Ovary (tissue), 10 donors: ENCODE results near the gene CHAMP1. TPM values are rescaled to one million over a fixed set of nuclear protein-coding genes. Genes with fewer than 3 reads are reported as not detected.
A peak's percentile ranks its signal among the peaks of the same experiment; 100 is the strongest.

ENCODE experiments used
- DNase-seq, 5 donors: peaks; one replicate each; pipeline ENCODE4 v3.0.0-alpha.2; 2019 to 2020
- H3K27ac ChIP-seq, 2 donors: fragments of 200-600 bp; one replicate each; pipeline versions ENCODE4 v1.5.1 to v1.8.0; 2019 to 2022
- H3K27me3 ChIP-seq: fragments of 200-600 bp; one replicate; pipeline ENCODE4 v1.8.0; 2022
- H3K36me3 ChIP-seq: fragments of 200-600 bp; sonication (generic); one replicate; pipeline ENCODE4 v1.5.1; 2019
- H3K4me1 ChIP-seq: one replicate; pipeline ENCODE4 v1.8.1; 2013; ENCODE audit warnings: mild to moderate bottlenecking, moderate library complexity; ENCODE audit not compliant: insufficient read depth
- H3K4me3 ChIP-seq: fragments of 200-600 bp; sonication (generic); one replicate; pipeline ENCODE4 v1.5.1; 2017
- H3K9me3 ChIP-seq, 2 donors: fragments of 200-600 bp in 1 of 2; sonication (generic) in 1 of 2; one replicate each; pipeline versions ENCODE4 v1.5.1 to v1.8.1; 2013 to 2019; ENCODE audit warnings: mild to moderate bottlenecking in 1 of 2, moderate library complexity in 1 of 2
- EP300 ChIP-seq: sonication (generic); formaldehyde crosslinking; IDR thresholded peaks from one replicate; pipeline ENCODE4 v1.6.1; 2017; ENCODE audit warnings: antibody characterized with exemption
- POLR2A ChIP-seq: fragments of 450-650 bp; IDR thresholded peaks from one replicate; pipeline ENCODE4 v1.6.1; 2017; ENCODE audit warnings: antibody characterized with exemption, mild to moderate bottlenecking, moderate library complexity
- WGBS, 3 donors: extraction: QIAGEN DNeasy Blood & Tissue Kit in 1 of 3; methylation state at CpG; one replicate each; pipeline versions ENCODE4 v1.1.5 to v1.1.7; 2013 to 2017; 5-methylcytosine and 5-hydroxymethylcytosine counted together
- intact Hi-C, 4 donors: fragments of 100-400 bp; cut with DNase I; formaldehyde crosslinking; loops; one replicate each; pipeline versions ENCODE4 v1.11.0 to v1.15.1; 2022 to 2023
- long read RNA-seq, 3 donors: library from polyadenylated mRNA in 2 of 3; unstranded in 2 of 3; transcript quantifications; one replicate each; pipeline ENCODE4 v2.0.0 and lab custom pipeline, GENCODE V29; 2021 to 2026
- polyA plus RNA-seq, 2 donors: library from polyadenylated mRNA; stranded (reverse); fragments of 200-250 nt in 1 of 2; fragments of 350-450 nt in 1 of 2; fragmentation: Illumina TruSeq in 1 of 2; extraction: RNeasy Lipid Tissue Mini Kit (QIAGEN cat#74804) in 1 of 2; gene quantifications; one replicate each; pipeline ENCODE4 v1.2.3, GENCODE V29; 2013 to 2014
- total RNA-seq, 7 donors: library from RNA; depleted of rRNA in 2 of 7; stranded (reverse); fragments of >200 nt in 2 of 7; fragmentation: NEBNext Ultra II Directional in 3 of 7; extraction: Animal tissue kit (Norgen Biotek cat#: 25700) in 3 of 7; gene quantifications; one replicate each; pipeline versions ENCODE4 v1.1.0 to v1.2.4, GENCODE V29; 2016 to 2023
- TF ChIP-seq, protein P1 (sequence below), 3 donors: fragments of 450-650 bp in 2 of 3; fragments of 200-600 bp in 1 of 3; IDR thresholded peaks; one replicate each; pipeline versions ENCODE4 v1.5.1 to v1.8.0; 2016 to 2022; ENCODE audit warnings: antibody characterized with exemption in 3 of 3, mild to moderate bottlenecking in 1 of 3
- donor health status: DM: no; HTN: no; CAD: no; lungs with moderate emphysema.
- donor health status: DM: no; HTN: no; CAD: no.
- donor health status: Bipolar disorder and iron deficiency.
- donor health status: DM: yes; HTN: yes; CAD: no.
- donor health status: DM: no; HTN: no; CAD: no.
- donor health status: DM: yes; HTN: yes; CAD: no.

The CHAMP1 gene, protein sequence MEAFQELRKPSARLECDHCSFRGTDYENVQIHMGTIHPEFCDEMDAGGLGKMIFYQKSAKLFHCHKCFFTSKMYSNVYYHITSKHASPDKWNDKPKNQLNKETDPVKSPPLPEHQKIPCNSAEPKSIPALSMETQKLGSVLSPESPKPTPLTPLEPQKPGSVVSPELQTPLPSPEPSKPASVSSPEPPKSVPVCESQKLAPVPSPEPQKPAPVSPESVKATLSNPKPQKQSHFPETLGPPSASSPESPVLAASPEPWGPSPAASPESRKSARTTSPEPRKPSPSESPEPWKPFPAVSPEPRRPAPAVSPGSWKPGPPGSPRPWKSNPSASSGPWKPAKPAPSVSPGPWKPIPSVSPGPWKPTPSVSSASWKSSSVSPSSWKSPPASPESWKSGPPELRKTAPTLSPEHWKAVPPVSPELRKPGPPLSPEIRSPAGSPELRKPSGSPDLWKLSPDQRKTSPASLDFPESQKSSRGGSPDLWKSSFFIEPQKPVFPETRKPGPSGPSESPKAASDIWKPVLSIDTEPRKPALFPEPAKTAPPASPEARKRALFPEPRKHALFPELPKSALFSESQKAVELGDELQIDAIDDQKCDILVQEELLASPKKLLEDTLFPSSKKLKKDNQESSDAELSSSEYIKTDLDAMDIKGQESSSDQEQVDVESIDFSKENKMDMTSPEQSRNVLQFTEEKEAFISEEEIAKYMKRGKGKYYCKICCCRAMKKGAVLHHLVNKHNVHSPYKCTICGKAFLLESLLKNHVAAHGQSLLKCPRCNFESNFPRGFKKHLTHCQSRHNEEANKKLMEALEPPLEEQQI
- total RNA-seq (10 to 100 TPM; 13.1 to 31.8 (median 17.9) TPM), polyA plus RNA-seq (10 to 100 TPM in 1 of 2 donors, 1 to 10 TPM in 1; 7.2 to 34.4 TPM)
- long read RNA-seq, donor 1, partial matches to known transcripts: 1 of 1 reads
- long read RNA-seq, donor 1, other reads (novel, unspliced or antisense): 0 of 1 reads
- long read RNA-seq, donor 2, full-length matches to known transcripts: 24 of 24 reads
- long read RNA-seq, donor 2, partial matches to known transcripts: 0 of 24 reads
- long read RNA-seq, donor 2, other reads (novel, unspliced or antisense): 0 of 24 reads
- long read RNA-seq, donor 3, partial matches to known transcripts: 0 of 4 reads
- long read RNA-seq, donor 3, other reads (novel, unspliced or antisense): 1 of 4 reads

DNA sequence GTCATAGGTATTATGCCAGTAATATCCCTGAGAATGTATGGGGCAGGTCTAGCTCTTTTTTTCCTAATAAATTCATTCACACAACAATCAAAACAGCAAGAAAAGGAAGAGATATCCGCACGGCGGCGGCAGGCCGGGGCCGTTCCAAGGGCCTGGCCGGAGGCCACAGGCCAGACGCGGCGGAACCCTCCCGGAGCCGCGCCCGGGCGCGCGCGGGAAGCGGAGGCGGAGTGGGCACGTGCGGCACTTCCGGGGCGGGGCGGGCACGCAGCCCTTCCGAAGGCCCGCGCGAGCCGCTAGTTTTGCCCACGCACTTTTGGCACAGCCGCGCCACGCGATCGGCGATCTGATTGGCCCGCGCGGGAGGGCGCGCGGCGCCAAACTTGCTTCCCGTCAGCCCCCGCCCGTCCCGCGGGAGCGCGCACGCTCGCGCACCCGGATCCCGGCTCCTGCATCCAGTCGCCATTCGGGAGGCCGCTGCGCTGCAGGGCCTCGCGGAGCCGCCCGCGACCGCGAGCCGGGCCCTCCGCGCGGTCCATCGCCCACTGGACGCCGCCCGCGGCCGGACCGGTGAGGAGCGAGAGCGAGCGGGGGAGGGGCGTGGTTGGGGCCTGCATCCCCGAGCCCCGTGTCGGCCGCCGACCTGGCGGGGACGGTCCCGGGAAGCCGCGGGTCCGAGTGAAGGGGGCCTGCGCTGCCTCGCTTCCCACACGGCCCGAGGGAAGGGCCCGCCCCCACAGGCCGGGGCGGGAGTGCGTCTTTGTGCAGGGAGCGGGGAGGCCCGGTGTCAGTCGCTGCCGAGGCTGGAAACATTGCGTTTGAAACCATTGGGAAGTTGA, at the start of gene CHAMP1:
Gene CHAMP1 (plus strand): TSS at position 430 of the 839 bp plus-strand sequence. CDS start 9,340 bp downstream, outside the sequence.
- Histone ChIP-seq H3K27me3 (no peaks in the 10 kb centered on the region), H3K4me1 (peaks cover 10% of the 10 kb centered on the region), H3K27ac (peak within 1 kb of the TSS; percentile 84 to 89), H3K4me3 (peak within 1 kb of the TSS; percentile 91), H3K36me3 (no peaks in the 10 kb centered on the region), H3K9me3 (no peaks in the 10 kb centered on the region)
- peak; percentile 96 to 99 (median 96) for DNase-seq
- intact Hi-C loops: no loop called here
- TF ChIP-seq, protein P1, sequence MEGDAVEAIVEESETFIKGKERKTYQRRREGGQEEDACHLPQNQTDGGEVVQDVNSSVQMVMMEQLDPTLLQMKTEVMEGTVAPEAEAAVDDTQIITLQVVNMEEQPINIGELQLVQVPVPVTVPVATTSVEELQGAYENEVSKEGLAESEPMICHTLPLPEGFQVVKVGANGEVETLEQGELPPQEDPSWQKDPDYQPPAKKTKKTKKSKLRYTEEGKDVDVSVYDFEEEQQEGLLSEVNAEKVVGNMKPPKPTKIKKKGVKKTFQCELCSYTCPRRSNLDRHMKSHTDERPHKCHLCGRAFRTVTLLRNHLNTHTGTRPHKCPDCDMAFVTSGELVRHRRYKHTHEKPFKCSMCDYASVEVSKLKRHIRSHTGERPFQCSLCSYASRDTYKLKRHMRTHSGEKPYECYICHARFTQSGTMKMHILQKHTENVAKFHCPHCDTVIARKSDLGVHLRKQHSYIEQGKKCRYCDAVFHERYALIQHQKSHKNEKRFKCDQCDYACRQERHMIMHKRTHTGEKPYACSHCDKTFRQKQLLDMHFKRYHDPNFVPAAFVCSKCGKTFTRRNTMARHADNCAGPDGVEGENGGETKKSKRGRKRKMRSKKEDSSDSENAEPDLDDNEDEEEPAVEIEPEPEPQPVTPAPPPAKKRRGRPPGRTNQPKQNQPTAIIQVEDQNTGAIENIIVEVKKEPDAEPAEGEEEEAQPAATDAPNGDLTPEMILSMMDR (IDR thresholded peaks at IDR 0.05): peak in 2 of 3 donors; percentile 18 to 47
- TF ChIP-seq POLR2A: peak; percentile 84
- peak; percentile 54 for TF ChIP-seq EP300
- 0 to 1% (median 0%) methylated on average over 103 to 107 of the region's 107 CpGs for WGBS, 3 donors

DNA sequence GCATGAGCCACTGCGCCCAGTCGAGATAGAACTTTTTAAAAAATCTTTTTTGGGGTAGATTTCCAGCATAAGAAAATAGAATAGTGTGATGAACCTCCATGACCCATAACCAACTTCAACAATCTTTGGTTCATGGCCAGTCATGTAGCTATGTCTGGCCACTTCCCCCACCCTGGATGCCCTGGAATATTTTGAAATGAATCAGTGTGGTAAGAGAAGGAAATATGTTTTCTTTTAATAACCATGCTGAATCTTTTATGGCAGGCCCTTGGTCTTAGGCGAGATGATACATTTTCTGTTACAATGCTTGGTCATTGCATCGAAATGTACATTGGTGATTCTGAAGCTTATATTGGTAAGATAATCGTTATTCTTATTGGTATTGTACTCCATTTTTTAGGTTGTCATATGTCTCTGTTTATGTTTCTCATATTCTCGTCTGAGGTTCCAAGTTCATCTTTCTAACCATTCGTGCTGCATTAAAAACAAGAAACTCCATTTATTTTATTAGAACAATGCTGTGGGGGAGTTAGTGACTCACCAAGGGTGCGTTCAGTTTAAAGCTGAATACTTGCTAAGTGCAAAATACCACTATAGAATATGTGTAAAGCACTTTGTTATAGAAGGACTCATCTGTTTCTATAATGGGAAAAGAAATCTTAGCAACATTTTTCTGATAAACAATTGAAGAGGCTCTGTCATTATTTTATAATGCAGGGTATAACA, 49.3 kb upstream of the CHAMP1 start:
- Histone ChIP-seq H3K9me3 (no peaks in the 10 kb centered on the region), H3K4me1 (no peaks in the 10 kb centered on the region), H3K27ac (no peak overlapping the region), H3K27me3 (no peaks in the 10 kb centered on the region), H3K4me3 (no peak overlapping the region), H3K36me3 (no peaks in the 10 kb centered on the region)
- intact Hi-C loops: no loop called here
- TF ChIP-seq EP300: no peak
- DNase-seq: no peak
- 84 to 86% (median 85%) methylated on average over 8 of the region's 8 CpGs for WGBS, 3 donors

DNA sequence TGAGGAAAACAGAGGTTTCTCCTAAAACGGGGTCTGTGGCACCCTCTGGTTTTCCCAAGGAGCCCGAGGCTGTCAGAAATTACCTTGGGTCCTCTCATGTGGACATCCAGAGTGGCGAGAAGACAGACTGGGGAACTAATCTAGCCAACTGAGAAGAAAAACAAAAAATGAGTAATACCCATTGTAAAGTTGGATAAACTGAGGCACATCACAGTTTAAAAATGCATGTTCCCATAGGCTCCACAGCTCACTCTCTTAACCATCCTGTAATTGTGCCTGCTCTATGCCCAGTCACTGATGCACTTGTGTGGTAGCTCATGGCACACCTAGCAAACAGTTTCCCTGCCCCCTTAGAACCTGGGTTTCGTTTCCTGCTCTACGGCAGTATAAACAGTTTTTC, 48.1 kb upstream of the CHAMP1 start:
- 94 to 98% (median 97%) methylated on average over 5 of the region's 5 CpGs for WGBS, 3 donors
- intact Hi-C loops: no loop called here
- no peaks in the 10 kb centered on the region for H3K4me1 ChIP-seq
- H3K9me3 ChIP-seq: no peaks in the 10 kb centered on the region
- TF ChIP-seq, protein P1 (IDR thresholded peaks at IDR 0.05): no peak
- no peak for TF ChIP-seq POLR2A
- TF ChIP-seq EP300: no peak
- H3K27ac ChIP-seq: no peak overlapping the region
- no peak for DNase-seq
- no peak overlapping the region for H3K4me3 ChIP-seq
- H3K27me3 ChIP-seq: no peaks in the 10 kb centered on the region
- no peaks in the 10 kb centered on the region for H3K36me3 ChIP-seq
